Stimulated activated CD4-positive, alpha-beta T cell treated with anti-CD3 and anti-CD28 coated beads, Interleukin-2, amount 100 ng/mL, for 48 hours (primary cell): ENCODE results near the gene KIAA1217.
A peak's percentile ranks its signal among the peaks of the same experiment; 100 is the strongest.

ENCODE experiments used
- DNase-seq, 2 donors: peaks; one replicate each; pipeline ENCODE4 v3.0.0-alpha.2; 2020

The KIAA1217 gene

GRCh38 chr10:24449769-24450310 is 240.9 kb downstream of the KIAA1217 start:
- no peak for DNase-seq

GRCh38 chr10:24451325-24451820 is 242.4 kb downstream of the KIAA1217 start:
- DNase-seq = no peak

GRCh38 chr10:24452030-24452429 is 243.1 kb downstream of the KIAA1217 start:
- DNase-seq = no peak

- no peak for DNase-seq
These were observed 244.5 kb downstream of the KIAA1217 start for GRCh38 chr10:24453404-24453830.

GRCh38 chr10:24453973-24454372 is 245.0 kb downstream of the KIAA1217 start:
- DNase-seq = no peak

- DNase-seq = no peak
These were observed 246.5 kb downstream of the KIAA1217 start for GRCh38 chr10:24455447-24455846.

GRCh38 chr10:24456322-24456721 is 247.4 kb downstream of the KIAA1217 start:
- DNase-seq = no peak

- DNase-seq = no peak
These were observed 248.9 kb downstream of the KIAA1217 start for GRCh38 chr10:24457661-24458318.

- DNase-seq = no peak
These were observed 250.9 kb downstream of the KIAA1217 start for GRCh38 chr10:24459836-24460235.

GRCh38 chr10:24462291-24462813 is 253.4 kb downstream of the KIAA1217 start:
- no peak for DNase-seq

- DNase-seq = no peak
These were observed 254.1 kb downstream of the KIAA1217 start for GRCh38 chr10:24462889-24463552.

GRCh38 chr10:24463611-24464426 is 254.9 kb downstream of the KIAA1217 start:
- peak in 1 of 2 donors; percentile 19 for DNase-seq

- DNase-seq = no peak
These were observed 256.4 kb downstream of the KIAA1217 start for GRCh38 chr10:24465124-24465874.

GRCh38 chr10:24465891-24466818 is 257.2 kb downstream of the KIAA1217 start:
- DNase-seq = peak; percentile 31 to 34

- no peak for DNase-seq
These were observed 258.2 kb downstream of the KIAA1217 start for GRCh38 chr10:24467136-24467535.

GRCh38 chr10:24467605-24468004 is 258.7 kb downstream of the KIAA1217 start:
- no peak for DNase-seq

GRCh38 chr10:24468281-24468751 is 259.4 kb downstream of the KIAA1217 start:
- no peak for DNase-seq

GRCh38 chr10:24469993-24470392 is 261.1 kb downstream of the KIAA1217 start:
- no peak for DNase-seq

GRCh38 chr10:24475598-24475997 is 266.7 kb downstream of the KIAA1217 start:
- no peak for DNase-seq

- no peak for DNase-seq
These were observed 268.2 kb downstream of the KIAA1217 start for GRCh38 chr10:24476913-24477701.
